ACHN (cell line): ENCODE results near the gene CHST12.

ENCODE experiments used
- DNase-seq: peaks from one replicate; pipeline ENCODE4 v3.0.0-alpha.2; 2015
- in situ Hi-C: cut with HindIII; loops from 2 replicates; pipeline ENCODE4 v1.10.0; 2017; ENCODE audit warnings: low sequenced_read_pairs, low pct_ligation_motif_present, low pct_unique_long_range_greater_than_20kb

The CHST12 gene

GRCh38 chr7:2487586-2488271, 84.3 kb downstream of the CHST12 start:
- in situ Hi-C loops = no loop called here
- DNase-seq = no peak

- DNase-seq = no peak
- in situ Hi-C loops = no loop called here
Measured at GRCh38 chr7:2488272-2488645, 84.8 kb downstream of the CHST12 start.

GRCh38 chr7:2488681-2489080, 85.3 kb downstream of the CHST12 start:
- no peak for DNase-seq
- in situ Hi-C loops = no loop called here

GRCh38 chr7:2490181-2490651, 86.8 kb downstream of the CHST12 start:
- in situ Hi-C loops = no loop called here

DNA sequence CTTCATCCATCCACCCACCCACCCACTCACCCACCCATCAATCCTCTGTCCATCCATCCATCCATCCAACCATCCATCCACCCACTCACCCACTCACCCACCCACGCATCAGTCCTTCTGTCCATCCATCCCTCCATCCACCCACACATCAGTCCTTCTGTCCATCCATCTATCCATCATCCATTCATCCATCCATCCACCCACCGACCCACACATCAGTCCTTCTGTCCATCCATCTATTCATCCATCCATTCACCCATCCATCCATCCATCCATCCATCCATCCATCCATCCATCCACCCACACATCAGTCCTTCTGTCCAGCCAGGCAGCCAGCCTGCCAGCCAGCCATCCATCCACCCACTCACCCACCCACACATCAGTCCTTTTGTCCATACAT, 88.6 kb downstream of the CHST12 start:
- no peak for DNase-seq
- in situ Hi-C loops = no loop called here

More at GRCh38 chr7:2490181-2490651, 86.8 kb downstream of the CHST12 start:
- no peak for DNase-seq

GRCh38 chr7:2493205-2494164, 90.1 kb downstream of the CHST12 start:
- in situ Hi-C loops = no loop called here

DNA sequence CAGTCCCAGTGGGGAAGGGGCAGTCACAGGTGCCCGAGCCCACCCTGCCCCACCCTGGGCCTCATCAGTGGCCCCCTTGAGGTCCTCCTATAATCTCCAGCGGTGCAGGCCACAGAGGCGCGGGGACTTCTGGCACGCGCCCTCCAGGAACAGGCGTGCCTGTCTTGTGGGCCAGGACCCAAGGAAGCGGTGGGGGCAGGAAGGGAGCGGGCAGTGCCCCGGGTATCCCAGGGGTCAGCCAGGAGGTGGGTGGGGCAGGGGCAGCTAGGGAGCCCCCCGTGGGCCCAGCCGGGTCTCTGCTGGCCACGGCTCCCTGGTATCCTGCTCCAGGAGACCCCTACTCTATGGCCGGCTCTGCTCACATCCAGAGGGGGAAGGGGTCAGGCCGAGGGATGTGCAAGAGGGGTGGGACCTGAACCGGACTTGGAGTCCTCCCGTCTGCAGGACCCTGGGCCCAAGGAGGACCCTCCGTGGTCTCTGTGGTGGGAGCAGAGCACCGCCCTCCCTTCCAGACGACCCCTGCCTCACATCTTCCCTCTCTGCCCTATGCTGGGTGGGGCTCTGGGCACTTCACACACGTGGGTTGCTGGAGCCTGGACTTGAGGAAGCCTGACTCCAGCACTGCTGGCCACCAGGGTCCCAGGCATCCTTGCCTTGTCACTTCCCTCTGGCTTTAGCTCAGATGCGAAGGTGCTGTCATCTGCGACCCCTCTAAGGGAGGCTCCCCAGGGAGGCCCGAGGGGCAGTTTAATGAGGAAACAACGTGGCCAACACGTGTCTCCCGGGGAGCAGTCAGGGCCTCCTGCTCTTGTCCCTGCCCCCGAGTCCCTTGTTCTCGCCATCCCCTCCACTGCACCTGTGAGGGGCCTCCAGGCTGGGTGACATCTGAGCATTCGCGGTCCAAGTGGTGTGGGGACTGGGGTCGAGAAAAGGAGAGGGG, 91.0 kb downstream of the CHST12 start:
- in situ Hi-C loops = no loop called here
- no peak for DNase-seq

More at GRCh38 chr7:2493205-2494164, 90.1 kb downstream of the CHST12 start:
- DNase-seq = no peak

DNA sequence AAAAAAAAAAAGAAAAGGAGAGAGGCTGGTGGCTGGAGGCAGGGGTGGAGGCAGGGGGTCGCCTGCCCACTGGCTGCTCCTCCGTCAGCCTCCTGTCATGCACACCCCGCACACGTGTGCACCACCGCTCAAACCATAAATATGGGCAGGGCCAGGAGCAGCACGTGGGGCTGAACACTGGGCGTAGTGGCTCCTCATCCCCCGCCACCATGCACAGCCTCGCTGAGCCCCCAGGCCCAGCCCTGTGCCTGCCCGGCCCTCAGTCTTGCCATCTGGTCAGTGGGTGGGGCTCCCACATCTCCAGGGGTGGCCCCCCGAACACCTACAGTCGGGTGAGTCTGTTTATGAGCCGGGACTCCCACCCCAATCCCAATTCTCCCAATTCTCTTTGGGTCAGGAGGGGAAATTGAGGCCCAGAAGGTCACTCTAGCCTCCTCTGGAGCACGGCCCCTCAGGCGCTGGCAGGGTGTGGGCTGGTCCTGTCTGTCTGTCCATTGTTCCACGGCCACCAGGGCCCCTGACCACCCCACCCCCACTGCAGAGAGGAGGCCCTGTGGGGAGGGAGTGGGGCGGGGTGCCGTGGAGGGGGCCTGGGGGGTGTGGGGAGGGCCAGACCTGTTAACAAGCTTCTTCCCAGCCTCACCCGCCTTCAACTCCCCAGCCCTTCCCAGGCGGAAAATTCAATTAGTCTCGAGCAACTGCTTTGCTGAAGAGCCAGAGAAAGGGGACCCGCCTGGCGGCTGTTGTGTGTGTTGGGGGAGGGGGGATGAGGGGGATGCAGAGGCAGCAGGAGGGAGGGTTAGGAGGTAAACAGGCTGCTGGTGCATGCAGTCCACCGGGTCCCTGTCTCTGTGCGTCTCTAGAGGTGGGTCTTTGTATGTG, 92.2 kb downstream of the CHST12 start:
- in situ Hi-C loops = no loop called here
- no peak for DNase-seq

DNA sequence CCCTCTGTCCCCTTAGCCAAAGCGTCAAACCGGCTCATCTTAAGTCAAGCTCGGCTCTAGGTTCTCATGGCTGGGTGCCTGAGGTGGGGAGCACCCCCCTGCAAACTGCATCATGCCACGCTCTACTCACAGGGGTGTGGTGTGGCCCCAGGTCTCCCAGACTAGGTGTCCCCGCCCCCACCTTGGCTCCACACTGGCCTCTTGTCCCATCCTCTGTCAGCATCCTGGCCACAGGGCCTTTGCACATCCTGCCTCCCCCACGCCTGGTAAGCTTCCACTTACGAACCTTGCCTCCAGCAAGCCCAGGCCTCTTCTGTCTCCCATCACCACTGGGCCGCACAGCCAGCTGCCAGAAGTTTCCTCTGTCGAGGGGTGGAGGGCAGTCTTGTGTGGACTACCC, 93.0 kb downstream of the CHST12 start:
- no peak for DNase-seq
- in situ Hi-C loops = no loop called here

- DNase-seq = no peak
- in situ Hi-C loops = no loop called here
Measured at GRCh38 chr7:2497065-2497464, 93.7 kb downstream of the CHST12 start.

DNA sequence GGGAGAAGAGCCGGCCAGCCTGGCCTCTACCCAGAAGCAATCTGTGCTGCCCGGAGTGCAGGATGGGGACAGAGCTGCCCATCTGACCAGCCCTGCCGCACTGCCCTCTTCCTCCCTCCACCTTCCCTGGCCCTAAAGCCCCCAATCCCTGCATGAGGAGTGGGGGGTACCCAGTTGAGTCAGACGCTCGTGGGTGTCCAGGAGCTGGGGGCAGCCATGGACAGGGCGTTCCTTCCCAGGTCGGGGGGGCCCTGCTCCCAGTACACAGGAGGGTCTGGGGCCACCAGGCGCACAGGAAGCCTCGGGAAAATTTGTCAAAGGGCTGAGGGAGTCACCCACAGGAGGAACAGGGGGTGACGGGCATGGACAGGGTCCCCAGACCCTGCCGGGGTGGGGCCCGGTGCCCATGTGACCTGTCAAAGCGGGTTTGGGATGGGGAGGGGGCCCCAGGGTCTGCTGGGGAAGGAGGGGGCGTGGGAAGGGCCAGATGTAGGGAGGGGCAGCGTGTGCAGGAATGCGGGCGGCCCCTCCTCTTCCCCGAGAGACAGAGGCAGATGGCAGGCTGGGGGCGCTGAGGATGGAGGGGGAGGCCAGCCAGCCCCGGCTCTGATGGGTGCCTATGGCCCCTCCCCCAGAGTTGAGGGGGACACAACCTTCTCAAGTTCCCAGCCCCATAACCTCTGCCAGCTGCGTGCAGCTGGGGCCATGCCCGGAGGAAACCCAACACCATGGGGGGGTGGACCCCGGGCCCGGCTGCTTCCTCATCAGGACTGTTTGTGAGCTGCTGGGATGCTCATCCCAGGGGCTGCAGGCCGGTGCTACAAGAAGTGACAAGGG, 94.3 kb downstream of the CHST12 start:
- in situ Hi-C loops = no loop called here
- DNase-seq = no peak
